Lower lobe of right lung (tissue), 2 donors: ENCODE measurements around the gene ROBO1. TPM values are rescaled to one million over a fixed set of nuclear protein-coding genes. Genes with fewer than 3 reads are reported as not detected.
"Not testable (repeated sequence)": the region's sequence is repeated elsewhere in the genome, so short reads cannot be mapped to it uniquely, and the experiment has no call there.

Source experiments
- ATAC-seq, 2 donors: fragments of 200-7000 bp; cut with Tn5 transposase; one replicate each; pipeline ENCODE4 v1.9.1; 2020 to 2022; ENCODE audit warnings: mild to moderate bottlenecking in 2 of 2, moderate library complexity in 2 of 2
- DNase-seq: peaks from one replicate; pipeline ENCODE4 v3.0.0-alpha.2; 2020
- H3K27ac ChIP-seq: fragments of 200-600 bp; one replicate; pipeline ENCODE4 v1.8.0; 2022
- H3K27me3 ChIP-seq: fragments of 200-600 bp; one replicate; pipeline ENCODE4 v1.8.0; 2022; ENCODE audit warnings: low read depth
- H3K36me3 ChIP-seq: fragments of 200-600 bp; one replicate; pipeline ENCODE4 v1.8.0; 2022; ENCODE audit warnings: mild to moderate bottlenecking
- H3K4me1 ChIP-seq: fragments of 200-600 bp; one replicate; pipeline ENCODE4 v1.8.0; 2022
- H3K4me3 ChIP-seq: fragments of 200-600 bp; one replicate; pipeline ENCODE4 v1.8.0; 2022; ENCODE audit warnings: mild to moderate bottlenecking
- H3K9me3 ChIP-seq: fragments of 200-600 bp; one replicate; pipeline ENCODE4 v1.8.0; 2022
- CTCF ChIP-seq: fragments of 200-600 bp; IDR thresholded peaks from one replicate; pipeline ENCODE4 v1.8.0; 2022; ENCODE audit warnings: antibody characterized with exemption, mild to moderate bottlenecking
- intact Hi-C: fragments of 100-400 bp; cut with DNase I; formaldehyde crosslinking; loops from one replicate; pipeline ENCODE4 v1.11.0; 2022
- total RNA-seq: library from RNA; stranded (reverse); fragmentation: NEBNext Ultra II Directional; extraction: Animal tissue kit (Norgen Biotek cat#: 25700); gene quantifications from one replicate; pipeline ENCODE4 v1.2.1, GENCODE V29; 2021
- donor health status: DM: no; HTN: yes; CAD: no; lungs with severe emphysema.

Gene ROBO1
- total RNA-seq, 1 donor from 2014 or later: 14.8 TPM

GRCh38 chr3:79183496-79183895 lies 584.3 kb downstream of the ROBO1 start:
- Histone ChIP-seq H3K36me3 (no peaks in the 10 kb centered on the region), H3K27ac (no peak overlapping the region), H3K4me1 (no peaks in the 10 kb centered on the region), H3K9me3 (no peaks in the 10 kb centered on the region), H3K4me3 (no peak overlapping the region), H3K27me3 (no peaks in the 10 kb centered on the region)
- intact Hi-C loops: no loop called here
- ATAC-seq (no peak), DNase-seq (no peak)
- TF ChIP-seq CTCF: no peak

- H3K4me1 ChIP-seq: no peaks in the 10 kb centered on the region
- ATAC-seq (no peak), DNase-seq (no peak)
- no peaks in the 10 kb centered on the region for H3K9me3 ChIP-seq
- no peaks in the 10 kb centered on the region for H3K27me3 ChIP-seq
- no peak overlapping the region for H3K27ac ChIP-seq
- intact Hi-C loops: no loop called here
- TF ChIP-seq CTCF: no peak
- H3K36me3 ChIP-seq: no peaks in the 10 kb centered on the region
- H3K4me3 ChIP-seq: no peak overlapping the region
Measured at GRCh38 chr3:79178471-79179180, 589.2 kb downstream of the ROBO1 start.

- H3K27ac ChIP-seq: no peak overlapping the region
- H3K36me3 ChIP-seq: no peaks in the 10 kb centered on the region
- no peaks in the 10 kb centered on the region for H3K9me3 ChIP-seq
- no peak overlapping the region for H3K4me3 ChIP-seq
- DNase-seq (no peak), ATAC-seq (no peak)
- intact Hi-C loops: no loop called here
- H3K4me1 ChIP-seq: no peaks in the 10 kb centered on the region
- no peaks in the 10 kb centered on the region for H3K27me3 ChIP-seq
- TF ChIP-seq CTCF: no peak
Measured at GRCh38 chr3:79175870-79176269, 591.9 kb downstream of the ROBO1 start.

GRCh38 chr3:79173259-79173658 lies 594.5 kb downstream of the ROBO1 start:
- ATAC-seq, intact Hi-C loops, DNase-seq, H3K9me3 ChIP-seq, H3K4me1 ChIP-seq, H3K27ac ChIP-seq, H3K4me3 ChIP-seq, H3K36me3 ChIP-seq, H3K27me3 ChIP-seq: not testable (repeated sequence)

GRCh38 chr3:79172241-79172640 lies 595.6 kb downstream of the ROBO1 start:
- H3K4me1 ChIP-seq: no peaks in the 10 kb centered on the region
- TF ChIP-seq CTCF: no peak
- no peaks in the 10 kb centered on the region for H3K27me3 ChIP-seq
- ATAC-seq (no peak), DNase-seq (no peak)
- no peaks in the 10 kb centered on the region for H3K9me3 ChIP-seq
- intact Hi-C loops: no loop called here
- no peak overlapping the region for H3K27ac ChIP-seq
- no peak overlapping the region for H3K4me3 ChIP-seq
- H3K36me3 ChIP-seq: no peaks in the 10 kb centered on the region

GRCh38 chr3:79170021-79170420 lies 597.8 kb downstream of the ROBO1 start:
- DNase-seq (no peak), ATAC-seq (no peak)
- Histone ChIP-seq H3K27me3 (no peaks in the 10 kb centered on the region), H3K36me3 (no peaks in the 10 kb centered on the region), H3K9me3 (no peaks in the 10 kb centered on the region), H3K4me1 (no peaks in the 10 kb centered on the region), H3K4me3 (no peak overlapping the region), H3K27ac (no peak overlapping the region)
- TF ChIP-seq CTCF: no peak
- intact Hi-C loops: no loop called here
